Measurements from ENCODE around the gene RAB44. TPM values are rescaled to one million over a fixed set of nuclear protein-coding genes. Genes with fewer than 3 reads are reported as not detected.

RAB44 gene
- polyA plus RNA-seq, 4 donors = 0.07 to 0.22 (median 0.18) TPM; not detected in 1

GRCh38 chr6:36751091-36751490, 53.5 kb downstream of the RAB44 start:
- DNase-seq (no peak), FAIRE-seq (no peak)
- WGBS, 3 donors = 87 to 94% (median 90%) methylated on average over 3 of the region's 3 CpGs
- H3K36me3 ChIP-seq (ENCODE audit: control insufficient read depth in 3 of 3, insufficient read depth in 2 of 3, low read depth in 1 of 3, low read length in 3 of 3) = peaks cover 0 to 2% (median 0%) of the 10 kb centered on the region in 3 donors
- H3K4me1 ChIP-seq (ENCODE audit: control insufficient read depth in 3 of 3, insufficient read depth in 2 of 3, low read depth in 1 of 3, low read length in 2 of 3) = peaks cover 13 to 16% (median 14%) of the 10 kb centered on the region in 3 donors
- no peaks in the 10 kb centered on the region for H3K27me3 ChIP-seq (ENCODE audit: control insufficient read depth in 3 of 3, insufficient read depth in 3 of 3, low read length in 3 of 3)
- no peak overlapping the region for H3K4me3 ChIP-seq (ENCODE audit: low read depth in 1 of 3, low read length in 3 of 3)
- H3K9me3 ChIP-seq (ENCODE audit: control insufficient read depth in 2 of 2, insufficient read depth in 1 of 2, low read depth in 1 of 2, low read length in 1 of 2) = peaks cover 0 to 18% of the 10 kb centered on the region in 2 donors
- no peak overlapping the region for H3K27ac ChIP-seq (ENCODE audit: low read depth in 1 of 3, low read length in 2 of 3)

- H3K36me3 ChIP-seq (ENCODE audit: control insufficient read depth in 3 of 3, insufficient read depth in 2 of 3, low read depth in 1 of 3, low read length in 3 of 3) = peaks cover 0 to 2% (median 0%) of the 10 kb centered on the region in 3 donors
- WGBS, 3 donors = 0 to 30% (median 13%) methylated on average over 1 of the region's 1 CpG
- H3K4me1 ChIP-seq (ENCODE audit: control insufficient read depth in 3 of 3, insufficient read depth in 2 of 3, low read depth in 1 of 3, low read length in 2 of 3) = peaks cover 14 to 16% (median 16%) of the 10 kb centered on the region in 3 donors
- H3K9me3 ChIP-seq (ENCODE audit: control insufficient read depth in 2 of 2, insufficient read depth in 1 of 2, low read depth in 1 of 2, low read length in 1 of 2) = peaks cover 0 to 18% of the 10 kb centered on the region in 2 donors
- no peak for FAIRE-seq
- H3K27me3 ChIP-seq (ENCODE audit: control insufficient read depth in 3 of 3, insufficient read depth in 3 of 3, low read length in 3 of 3) = no peaks in the 10 kb centered on the region
- no peak overlapping the region for H3K4me3 ChIP-seq (ENCODE audit: low read depth in 1 of 3, low read length in 3 of 3)
- DNase-seq = no peak
- peak overlapping the region in 2 of 3 donors; percentile 63 to 91 for H3K27ac ChIP-seq (ENCODE audit: low read depth in 1 of 3, low read length in 2 of 3)
Observed at GRCh38 chr6:36751833-36752186, 54.2 kb downstream of the RAB44 start.

GRCh38 chr6:36752187-36752885, 54.7 kb downstream of the RAB44 start:
- H3K27me3 ChIP-seq (ENCODE audit: control insufficient read depth in 3 of 3, insufficient read depth in 3 of 3, low read length in 3 of 3) = no peaks in the 10 kb centered on the region
- H3K9me3 ChIP-seq (ENCODE audit: control insufficient read depth in 2 of 2, insufficient read depth in 1 of 2, low read depth in 1 of 2, low read length in 1 of 2) = peaks cover 0 to 18% of the 10 kb centered on the region in 2 donors
- WGBS, 3 donors = 31 to 65% (median 35%) methylated on average over 6 of the region's 6 CpGs
- FAIRE-seq (no peak), DNase-seq (peak in 1 of 2 donors; percentile 75)
- peaks cover 0 to 2% (median 0%) of the 10 kb centered on the region in 3 donors for H3K36me3 ChIP-seq (ENCODE audit: control insufficient read depth in 3 of 3, insufficient read depth in 2 of 3, low read depth in 1 of 3, low read length in 3 of 3)
- no peak overlapping the region for H3K4me3 ChIP-seq (ENCODE audit: low read depth in 1 of 3, low read length in 3 of 3)
- H3K4me1 ChIP-seq (ENCODE audit: control insufficient read depth in 3 of 3, insufficient read depth in 2 of 3, low read depth in 1 of 3, low read length in 2 of 3) = peaks cover 14 to 16% (median 16%) of the 10 kb centered on the region in 3 donors
- peak overlapping the region in 2 of 3 donors; percentile 63 to 91 for H3K27ac ChIP-seq (ENCODE audit: low read depth in 1 of 3, low read length in 2 of 3)

GRCh38 chr6:36752886-36753506, 55.4 kb downstream of the RAB44 start:
- Histone ChIP-seq H3K27me3 (ENCODE audit: control insufficient read depth in 3 of 3, insufficient read depth in 3 of 3, low read length in 3 of 3) (no peaks in the 10 kb centered on the region), H3K4me3 (ENCODE audit: low read depth in 1 of 3, low read length in 3 of 3) (no peak overlapping the region), H3K36me3 (ENCODE audit: control insufficient read depth in 3 of 3, insufficient read depth in 2 of 3, low read depth in 1 of 3, low read length in 3 of 3) (peaks cover 0 to 2% (median 0%) of the 10 kb centered on the region in 3 donors), H3K4me1 (ENCODE audit: control insufficient read depth in 3 of 3, insufficient read depth in 2 of 3, low read depth in 1 of 3, low read length in 2 of 3) (peaks cover 14 to 16% (median 16%) of the 10 kb centered on the region in 3 donors), H3K9me3 (ENCODE audit: control insufficient read depth in 2 of 2, insufficient read depth in 1 of 2, low read depth in 1 of 2, low read length in 1 of 2) (peaks cover 0 to 18% of the 10 kb centered on the region in 2 donors), H3K27ac (ENCODE audit: low read depth in 1 of 3, low read length in 2 of 3) (peak overlapping the region in 2 of 3 donors; percentile 63 to 91)
- peak; percentile 53 to 88 for DNase-seq
- FAIRE-seq = no peak
- WGBS, 3 donors = 15 to 49% (median 28%) methylated on average over 6 of the region's 6 CpGs

- FAIRE-seq = no peak
- Histone ChIP-seq H3K4me1 (ENCODE audit: control insufficient read depth in 3 of 3, insufficient read depth in 2 of 3, low read depth in 1 of 3, low read length in 2 of 3) (peaks cover 14 to 18% (median 16%) of the 10 kb centered on the region in 3 donors), H3K27ac (ENCODE audit: low read depth in 1 of 3, low read length in 2 of 3) (peak overlapping the region in 2 of 3 donors; percentile 62 to 91), H3K4me3 (ENCODE audit: low read depth in 1 of 3, low read length in 3 of 3) (no peak overlapping the region), H3K36me3 (ENCODE audit: control insufficient read depth in 3 of 3, insufficient read depth in 2 of 3, low read depth in 1 of 3, low read length in 3 of 3) (peaks cover 0 to 2% (median 0%) of the 10 kb centered on the region in 3 donors), H3K27me3 (ENCODE audit: control insufficient read depth in 3 of 3, insufficient read depth in 3 of 3, low read length in 3 of 3) (no peaks in the 10 kb centered on the region), H3K9me3 (ENCODE audit: control insufficient read depth in 2 of 2, insufficient read depth in 1 of 2, low read depth in 1 of 2, low read length in 1 of 2) (peaks cover 0 to 10% of the 10 kb centered on the region in 2 donors)
- WGBS, 3 donors = 67 to 76% (median 75%) methylated on average over 7 of the region's 7 CpGs
- no peak for DNase-seq
Observed at GRCh38 chr6:36753671-36754405, 56.2 kb downstream of the RAB44 start.

- peak overlapping the region in 2 of 3 donors; percentile 14 to 71 for H3K27ac ChIP-seq (ENCODE audit: low read depth in 1 of 3, low read length in 2 of 3)
- no peak for DNase-seq
- peaks cover 0 to 2% (median 0%) of the 10 kb centered on the region in 3 donors for H3K36me3 ChIP-seq (ENCODE audit: control insufficient read depth in 3 of 3, insufficient read depth in 2 of 3, low read depth in 1 of 3, low read length in 3 of 3)
- H3K4me1 ChIP-seq (ENCODE audit: control insufficient read depth in 3 of 3, insufficient read depth in 2 of 3, low read depth in 1 of 3, low read length in 2 of 3) = peaks cover 14 to 20% (median 16%) of the 10 kb centered on the region in 3 donors
- FAIRE-seq = no peak
- peaks cover 0 to 6% of the 10 kb centered on the region in 2 donors for H3K9me3 ChIP-seq (ENCODE audit: control insufficient read depth in 2 of 2, insufficient read depth in 1 of 2, low read depth in 1 of 2, low read length in 1 of 2)
- H3K4me3 ChIP-seq (ENCODE audit: low read depth in 1 of 3, low read length in 3 of 3) = no peak overlapping the region
- 90 to 91% (median 91%) methylated on average over 9 of the region's 9 CpGs for WGBS, 3 donors
- H3K27me3 ChIP-seq (ENCODE audit: control insufficient read depth in 3 of 3, insufficient read depth in 3 of 3, low read length in 3 of 3) = no peaks in the 10 kb centered on the region
Observed at GRCh38 chr6:36754582-36755434, 57.2 kb downstream of the RAB44 start.

- FAIRE-seq (no peak), DNase-seq (peak in 1 of 2 donors; percentile 12)
- Histone ChIP-seq H3K27me3 (ENCODE audit: control insufficient read depth in 3 of 3, insufficient read depth in 3 of 3, low read length in 3 of 3) (no peaks in the 10 kb centered on the region), H3K9me3 (ENCODE audit: control insufficient read depth in 2 of 2, insufficient read depth in 1 of 2, low read depth in 1 of 2, low read length in 1 of 2) (no peaks in the 10 kb centered on the region), H3K4me3 (ENCODE audit: low read depth in 1 of 3, low read length in 3 of 3) (no peak overlapping the region), H3K4me1 (ENCODE audit: control insufficient read depth in 3 of 3, insufficient read depth in 2 of 3, low read depth in 1 of 3, low read length in 2 of 3) (peaks cover 14 to 20% (median 16%) of the 10 kb centered on the region in 3 donors), H3K27ac (ENCODE audit: low read depth in 1 of 3, low read length in 2 of 3) (peak overlapping the region in 2 of 3 donors; percentile 21 to 71), H3K36me3 (ENCODE audit: control insufficient read depth in 3 of 3, insufficient read depth in 2 of 3, low read depth in 1 of 3, low read length in 3 of 3) (peaks cover 0 to 2% (median 0%) of the 10 kb centered on the region in 3 donors)
- 49 to 55% (median 55%) methylated on average over 19 of the region's 19 CpGs for WGBS, 3 donors
Observed at GRCh38 chr6:36755435-36756348, 58.1 kb downstream of the RAB44 start.

All from small intestine (tissue), 7 donors.